ENCODE data around the gene AGBL1. TPM values are rescaled to one million over a fixed set of nuclear protein-coding genes. Genes with fewer than 3 reads are reported as not detected.

AGBL1 gene
- polyA plus RNA-seq, 2 of the 4 experiments (the other 2 are of a cell fraction), result not detected

GRCh38 chr15:86776145-86776544, 696.5 kb downstream of the AGBL1 start:
- no peaks in the 10 kb centered on the region for H3K9me3 ChIP-seq
- H3K27ac ChIP-seq, result no peak overlapping the region
- no peak for DNase-seq (ENCODE audit: low read depth in 1 of 2, low spot score in 1 of 2)
- TF ChIP-seq BHLHE40 (IDR thresholded peaks at IDR 0.05; ENCODE audit: low read depth, low read length) (no peak), HOXA7 (CRISPR knock-in tag; IDR thresholded peaks at IDR 0.05) (no peak)
- FAIRE-seq, result peak; percentile 68
- H3K4me1 ChIP-seq, result no peaks in the 10 kb centered on the region
- no peak for ATAC-seq
- 11% methylated on average over 2 of the region's 2 CpGs for WGBS (ENCODE audit: missing lambda C conversion rate)
- ChIA-PET CTCF (interaction anchor here (0.5 kb wide), 1 partner anchor 20 kb away, joined by 5 read pairs; no protein-coding TSS in a partner anchor), POLR2A (no interaction called here)
- H3K4me2 ChIP-seq, result no peak overlapping the region
- H3K4me3 ChIP-seq, result no peak overlapping the region

DNA sequence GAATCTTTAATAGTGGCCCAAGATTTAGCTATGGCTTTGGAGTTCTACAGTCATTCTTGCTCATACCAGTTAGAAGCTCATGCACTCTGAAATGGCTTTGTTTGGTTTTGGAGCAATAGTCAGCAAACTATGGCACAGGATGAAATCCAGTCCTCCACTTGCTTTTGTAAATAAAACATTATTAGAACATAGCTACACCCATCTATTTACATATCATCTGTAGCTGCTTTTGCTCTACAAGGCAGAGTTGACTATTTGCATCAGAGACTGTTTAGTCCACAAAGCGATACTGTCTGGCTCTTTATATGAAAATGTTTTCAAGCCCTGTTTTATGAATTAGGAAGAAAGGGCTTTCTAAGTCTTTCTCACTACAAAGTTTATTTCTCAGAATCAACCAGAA, 716.9 kb downstream of the AGBL1 start:
- H3K4me3 ChIP-seq, result no peak overlapping the region
- no peak overlapping the region for H3K27ac ChIP-seq
- ATAC-seq (no peak), FAIRE-seq (no peak), DNase-seq (ENCODE audit: low read depth in 1 of 2, low spot score in 1 of 2) (no peak)
- ChIA-PET POLR2A (no interaction called here), CTCF (no interaction called here)
- TF ChIP-seq KDM1A (IDR thresholded peaks at IDR 0.05; ENCODE audit: low read depth) (no peak), ZC3H11A (IDR thresholded peaks at IDR 0.05) (no peak), JUN (IDR thresholded peaks at IDR 0.05) (no peak), REST (IDR thresholded peaks at IDR 0.05) (no peak), FOXS1 (CRISPR knock-in tag; IDR thresholded peaks at IDR 0.05) (no peak), TFCP2L1 (CRISPR knock-in tag; IDR thresholded peaks at IDR 0.05) (no peak), RNF2 (IDR thresholded peaks at IDR 0.05; ENCODE audit: borderline replicate concordance, low read depth) (no peak), ZNF302 (CRISPR knock-in tag; IDR thresholded peaks at IDR 0.05) (no peak), CBX8 (IDR thresholded peaks at IDR 0.05) (no peak), USF2 (IDR thresholded peaks at IDR 0.05) (no peak), MAZ (IDR thresholded peaks at IDR 0.05; ENCODE audit: borderline replicate concordance, low read depth, low read length) (no peak), CBX2 (IDR thresholded peaks at IDR 0.05; ENCODE audit: borderline replicate concordance, low read depth) (no peak), RCOR1 (IDR thresholded peaks at IDR 0.05; ENCODE audit: low read depth, low read length) (no peak), HEYL (CRISPR knock-in tag; IDR thresholded peaks at IDR 0.05) (no peak), E2F6 (IDR thresholded peaks at IDR 0.05; ENCODE audit: borderline replicate concordance, low read depth) (no peak), ZSCAN20 (CRISPR knock-in tag; IDR thresholded peaks at IDR 0.05) (no peak), POLR2AphosphoS2 (conservative IDR thresholded peaks at IDR 0.05; ENCODE audit: low read length) (no peak), FOSL2 (IDR thresholded peaks at IDR 0.05) (no peak), FOSL2 (CRISPR knock-in tag; IDR thresholded peaks at IDR 0.05) (no peak)
- no peaks in the 10 kb centered on the region for H3K9me3 ChIP-seq
- no peaks in the 10 kb centered on the region for H3K4me1 ChIP-seq
- WGBS (ENCODE audit: missing lambda C conversion rate), result 15% methylated on average over 1 of the region's 1 CpG
- no peak overlapping the region for H3K4me2 ChIP-seq

DNA sequence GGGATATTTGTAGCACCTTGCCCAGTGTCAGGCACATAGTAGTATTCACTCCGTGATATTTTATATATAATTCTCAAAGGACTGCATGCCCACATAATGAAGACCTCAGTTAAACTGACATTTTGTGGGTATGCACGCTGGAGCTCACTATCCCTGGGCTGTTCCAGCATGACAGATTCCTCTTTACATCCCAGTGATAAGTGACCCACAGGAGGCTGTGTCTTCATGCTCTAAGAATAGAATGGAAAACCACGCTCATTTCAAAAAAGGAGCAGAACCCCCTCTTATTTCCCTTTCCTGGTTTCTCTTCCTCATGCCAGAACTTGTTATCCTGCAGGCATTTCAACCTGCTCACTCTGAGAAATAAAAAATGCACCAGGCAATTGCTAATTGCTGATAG, 717.5 kb downstream of the AGBL1 start:
- CTCF ChIA-PET, result no interaction called here
- no peak overlapping the region for H3K4me3 ChIP-seq
- H3K4me1 ChIP-seq, result no peaks in the 10 kb centered on the region
- FAIRE-seq (no peak), DNase-seq (ENCODE audit: low read depth in 1 of 2, low spot score in 1 of 2) (no peak), ATAC-seq (no peak)
- no peak overlapping the region for H3K27ac ChIP-seq
- WGBS (ENCODE audit: missing lambda C conversion rate), result 9% methylated on average over 3 of the region's 3 CpGs
- no peak for TF ChIP-seq FOXS1 (CRISPR knock-in tag; IDR thresholded peaks at IDR 0.05)
- no peak for TF ChIP-seq HEYL (CRISPR knock-in tag; IDR thresholded peaks at IDR 0.05)
- H3K4me2 ChIP-seq, result no peak overlapping the region
- POLR2A ChIA-PET, result no interaction called here
- no peaks in the 10 kb centered on the region for H3K9me3 ChIP-seq

Measured in A549 (cell line).